ENCODE results near the gene DNPH1. TPM values are rescaled to one million over a fixed set of nuclear protein-coding genes. Genes with fewer than 3 reads are reported as not detected.

Gene DNPH1
- total RNA-seq, 1 donor from 2014 or later, result 23.2 TPM

- no peak for DNase-seq (ENCODE audit: low spot score)
- intact Hi-C loops (cut with DNase I), result no loop called here
Measured at GRCh38 chr6:43189776-43190304, 39.4 kb downstream of the DNPH1 start.

GRCh38 chr6:43188426-43188825, 40.9 kb downstream of the DNPH1 start:
- DNase-seq (ENCODE audit: low spot score), result no peak
- intact Hi-C loops (cut with DNase I), result no loop called here

- intact Hi-C loops (cut with DNase I), result no loop called here
- no peak for DNase-seq (ENCODE audit: low spot score)
Measured at GRCh38 chr6:43187821-43188220, 41.5 kb downstream of the DNPH1 start.

GRCh38 chr6:43186706-43187105, 42.6 kb downstream of the DNPH1 start:
- intact Hi-C loops (cut with DNase I), result no loop called here
- no peak for DNase-seq (ENCODE audit: low spot score)

DNA sequence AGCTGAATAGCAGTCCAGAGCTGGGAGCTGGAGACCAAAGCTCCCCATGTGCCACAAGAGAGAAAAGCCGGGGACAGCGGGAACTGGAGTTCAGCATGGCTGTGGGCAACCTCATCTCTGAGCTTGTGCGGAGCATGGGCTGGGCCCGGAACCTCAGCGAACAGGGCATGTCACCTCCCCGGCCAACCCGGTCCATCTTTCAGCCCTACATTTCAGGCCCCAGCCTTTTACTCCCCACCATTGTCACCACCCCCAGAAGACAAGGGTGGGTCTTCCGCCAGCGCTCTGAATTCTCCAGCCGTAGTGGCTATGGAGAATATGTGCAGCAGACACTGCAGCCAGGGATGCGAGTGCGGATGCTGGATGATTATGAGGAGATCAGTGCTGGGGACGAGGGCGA, 43.3 kb downstream of the DNPH1 start:
- intact Hi-C loops (cut with DNase I), result no loop called here
- no peak for DNase-seq (ENCODE audit: low spot score)

- intact Hi-C loops (cut with DNase I), result no loop called here
- no peak for DNase-seq (ENCODE audit: low spot score)
Measured at GRCh38 chr6:43185391-43185985, 43.8 kb downstream of the DNPH1 start.

GRCh38 chr6:43184268-43184985, 44.9 kb downstream of the DNPH1 start:
- DNase-seq (ENCODE audit: low spot score), result no peak
- intact Hi-C loops (cut with DNase I), result loop anchor here (5.0 kb wide), 1 partner anchor 63 kb away; no protein-coding TSS in a partner anchor

DNA sequence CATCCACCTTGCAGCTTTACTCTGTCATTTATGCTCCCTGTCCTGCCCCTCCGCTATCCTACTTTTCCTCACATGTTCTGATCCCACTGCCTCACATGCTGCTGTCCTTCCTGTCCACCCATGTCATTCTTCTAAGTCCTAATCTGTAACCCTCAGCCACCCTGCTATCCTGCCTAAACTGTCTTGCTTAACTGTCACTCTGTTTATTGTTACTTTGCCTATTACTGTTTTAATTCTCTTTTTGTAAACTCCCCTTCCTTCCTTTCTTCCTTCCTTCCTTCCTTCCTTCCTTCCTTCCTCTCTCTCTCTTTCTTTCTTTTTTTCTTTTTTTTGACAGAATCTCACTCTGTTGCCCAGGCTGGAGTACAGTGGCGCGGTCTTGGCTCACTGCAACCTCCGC, 45.8 kb downstream of the DNPH1 start:
- intact Hi-C loops (cut with DNase I), result loop anchor here (5.0 kb wide), 1 partner anchor 64 kb away; no protein-coding TSS in a partner anchor
- no peak for DNase-seq (ENCODE audit: low spot score)

DNA sequence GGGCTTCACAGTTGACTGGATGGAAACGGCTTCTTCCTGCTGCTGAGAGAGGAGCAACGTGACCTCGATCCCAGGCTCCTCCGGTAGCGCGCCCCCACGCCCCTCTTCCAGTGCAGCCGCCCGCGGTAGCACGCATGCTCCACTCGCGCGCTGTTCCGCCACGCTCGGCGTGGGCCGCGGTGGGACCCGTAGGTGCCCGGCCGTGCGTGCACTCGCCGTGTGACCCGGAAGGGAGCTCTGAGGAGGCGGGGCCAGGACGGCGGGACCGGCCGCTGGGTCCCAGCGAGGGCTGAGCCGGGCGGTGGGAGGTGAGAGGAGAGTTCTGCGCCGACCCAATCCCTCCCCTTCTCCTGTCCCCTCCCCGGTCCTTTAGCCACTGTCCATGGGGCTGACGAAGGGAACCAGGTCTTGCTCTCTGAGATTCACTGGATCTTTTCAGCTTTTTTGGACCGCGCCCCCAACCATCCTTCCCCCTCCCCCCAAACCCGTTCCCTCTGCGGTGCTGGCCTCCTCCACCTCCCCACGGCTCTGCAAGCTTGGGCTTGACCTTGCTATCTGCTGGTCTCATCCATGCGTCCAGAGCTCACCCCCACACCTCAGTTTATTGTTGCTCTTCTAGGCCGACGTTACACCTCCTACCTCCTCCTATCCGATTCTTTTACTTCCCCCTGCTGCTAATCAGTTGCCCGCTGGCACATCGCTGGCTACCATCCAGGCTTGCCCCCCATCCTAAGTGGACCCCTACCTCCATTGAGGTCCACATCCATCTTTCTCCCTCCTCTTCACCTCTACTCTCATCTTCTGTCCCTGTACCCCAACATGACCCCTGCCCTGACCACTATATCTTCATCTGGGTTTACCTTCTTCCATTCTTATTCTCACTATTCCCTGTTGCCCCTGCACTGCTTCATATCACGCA, 47.1 kb downstream of the DNPH1 start, which contains the start of gene CUL9:
Gene CUL9 (plus strand): TSS at position 255 of the 919 bp plus-strand sequence. CDS start 2,115 bp downstream, outside the sequence.
- peak; percentile 95 for DNase-seq (ENCODE audit: low spot score)
- intact Hi-C loops (cut with DNase I), result loop anchor here (5.0 kb wide), 1 partner anchor 65 kb away; no protein-coding TSS in a partner anchor

- DNase-seq (ENCODE audit: low spot score), result no peak
Measured at GRCh38 chr6:43181621-43181941, 47.7 kb downstream of the DNPH1 start.

DNA sequence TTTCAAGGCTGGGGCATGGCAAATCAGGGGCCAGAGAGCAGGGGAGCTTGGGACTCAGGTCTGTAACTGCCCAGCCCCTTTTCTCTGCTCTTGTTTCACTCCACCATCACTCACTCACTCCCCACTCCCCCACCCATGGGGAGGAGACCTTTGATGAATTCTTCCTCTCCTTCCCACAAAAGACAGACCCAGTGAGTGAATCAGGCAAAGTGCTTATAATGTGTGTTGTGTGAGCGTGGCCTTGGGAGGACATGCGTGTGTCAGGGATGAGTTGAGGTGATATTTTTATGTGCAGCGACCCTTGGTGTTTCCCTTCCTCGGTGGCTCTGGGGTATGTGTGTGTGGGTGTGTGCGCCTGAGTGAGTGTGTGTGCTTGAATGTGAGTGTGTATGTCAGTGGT, 48.3 kb downstream of the DNPH1 start:
- no peak for DNase-seq (ENCODE audit: low spot score)
- intact Hi-C loops (cut with DNase I), result loop anchor here (5.0 kb wide), 1 partner anchor 66 kb away; no protein-coding TSS in a partner anchor

More at GRCh38 chr6:43181621-43181941, 47.7 kb downstream of the DNPH1 start:
- intact Hi-C loops (cut with DNase I), result loop anchor here (5.0 kb wide), 1 partner anchor 66 kb away; no protein-coding TSS in a partner anchor

DNA sequence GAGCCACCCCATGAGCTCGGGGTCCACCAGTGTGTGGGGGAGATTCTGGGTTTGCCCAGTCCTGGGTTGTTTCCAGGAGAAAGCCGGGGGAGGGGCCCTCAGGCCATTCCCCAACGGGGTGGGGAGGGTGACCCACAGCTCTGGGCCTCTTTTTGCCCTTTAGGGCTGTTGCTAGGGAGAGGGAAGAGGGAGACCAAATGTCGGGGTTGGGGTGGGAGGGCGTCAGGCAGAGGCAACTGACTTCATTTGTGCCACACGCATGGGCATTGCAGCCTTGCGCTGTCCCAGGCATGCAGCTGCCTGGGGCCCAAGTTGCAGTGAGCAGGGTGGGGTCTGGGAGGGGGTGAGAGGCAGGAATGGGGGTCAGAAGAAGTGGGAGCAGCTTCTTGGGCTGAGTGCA, 49.2 kb downstream of the DNPH1 start:
- no peak for DNase-seq (ENCODE audit: low spot score)
- intact Hi-C loops (cut with DNase I), result loop anchor here (5.0 kb wide), 1 partner anchor 67 kb away; no protein-coding TSS in a partner anchor

DNA sequence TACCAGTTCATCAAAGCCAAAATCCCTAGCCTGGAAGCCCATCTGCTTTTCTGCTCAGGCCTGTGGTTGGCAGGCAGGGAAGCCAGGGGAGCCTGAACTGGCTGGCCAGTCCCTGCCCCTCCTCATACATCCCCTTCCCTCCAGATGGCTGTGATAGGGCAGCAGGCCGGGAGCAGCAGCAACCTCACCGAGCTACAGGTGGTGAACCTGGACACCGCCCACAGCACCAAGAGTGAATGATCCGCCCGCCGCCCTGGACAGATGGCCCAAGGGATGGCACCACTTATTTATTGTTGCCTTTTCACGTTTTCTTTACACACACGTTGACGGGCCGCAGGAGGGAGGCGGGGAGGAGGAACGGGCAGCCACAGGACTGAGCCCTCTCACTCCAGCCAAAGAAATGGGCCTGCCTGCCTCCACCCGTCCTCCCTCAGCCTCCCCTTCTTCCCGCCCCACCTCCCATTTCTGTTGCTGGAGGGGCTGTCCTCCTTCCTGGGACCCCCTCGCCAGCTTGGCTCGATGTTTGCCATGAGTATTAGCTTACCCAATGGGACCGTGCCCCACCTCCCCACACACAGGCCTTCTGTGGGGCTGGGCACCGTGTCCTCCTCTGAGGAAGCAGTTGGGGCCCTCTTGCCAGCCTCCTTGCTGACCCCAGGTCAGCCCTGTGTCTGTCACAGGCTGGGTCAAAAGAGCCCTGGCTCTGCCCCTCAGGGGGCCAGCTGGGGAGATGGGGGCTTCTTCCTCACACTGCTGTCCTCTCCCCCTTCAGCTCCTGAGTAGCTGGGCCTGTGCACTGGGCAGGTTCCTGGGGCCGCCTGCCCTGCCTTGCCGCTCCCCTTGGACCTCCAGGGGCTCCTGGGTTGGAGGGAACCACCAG, 50.1 kb downstream of the DNPH1 start:
- intact Hi-C loops (cut with DNase I), result no loop called here
- DNase-seq (ENCODE audit: low spot score), result no peak

- intact Hi-C loops (cut with DNase I), result no loop called here
- no peak for DNase-seq (ENCODE audit: low spot score)
Measured at GRCh38 chr6:43178150-43178549, 51.1 kb downstream of the DNPH1 start.

DNA sequence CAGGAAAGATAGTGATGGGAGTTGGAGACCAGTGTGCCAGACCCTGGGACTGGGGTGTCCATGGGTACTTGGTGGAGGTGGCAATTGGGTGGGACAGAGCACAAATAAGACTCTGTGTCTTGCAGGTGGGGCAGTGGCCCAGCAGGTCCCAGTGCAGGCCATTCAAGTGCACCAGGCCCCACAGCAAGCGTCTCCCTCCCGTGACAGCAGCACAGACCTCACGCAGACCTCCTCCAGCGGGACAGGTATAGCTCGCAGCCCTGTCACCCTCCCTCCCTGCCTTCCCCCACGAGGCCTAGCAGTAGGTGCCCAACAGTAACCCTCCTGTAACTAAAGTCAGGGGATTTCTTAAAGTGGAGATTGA, 52.9 kb downstream of the DNPH1 start:
- intact Hi-C loops (cut with DNase I), result no loop called here
- no peak for DNase-seq (ENCODE audit: low spot score)

DNA sequence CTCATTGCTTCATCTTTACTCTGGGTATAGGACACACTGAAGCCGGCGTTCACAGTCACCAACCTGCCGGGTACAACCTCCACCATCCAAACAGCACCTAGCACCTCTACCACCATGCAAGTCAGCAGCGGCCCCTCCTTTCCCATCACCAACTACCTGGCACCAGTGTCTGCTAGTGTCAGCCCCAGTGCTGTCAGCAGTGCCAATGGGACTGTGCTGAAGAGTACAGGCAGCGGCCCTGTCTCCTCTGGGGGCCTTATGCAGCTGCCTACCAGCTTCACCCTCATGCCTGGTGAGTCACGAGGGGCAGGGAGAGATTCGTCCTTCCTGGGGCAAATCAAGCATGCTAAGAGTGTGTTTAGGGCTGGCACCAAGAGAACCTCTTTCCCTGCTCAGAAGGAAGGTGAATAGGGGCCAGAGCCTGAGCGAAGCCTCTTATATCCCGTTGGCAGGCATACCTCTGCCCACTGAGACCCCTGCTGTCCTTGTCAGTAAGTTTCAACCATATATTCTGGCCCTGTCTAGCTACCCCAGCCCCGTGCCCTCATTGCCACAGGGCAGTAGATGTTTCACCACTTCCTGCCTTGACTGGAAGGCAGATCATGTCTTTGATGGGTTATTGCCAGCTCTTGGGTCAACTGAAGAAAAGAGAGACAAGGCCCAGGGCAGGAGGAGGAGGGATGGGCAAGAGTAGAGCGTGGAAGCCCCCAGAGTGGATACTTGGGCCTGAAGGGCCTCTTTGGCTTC, 53.4 kb downstream of the DNPH1 start:
- intact Hi-C loops (cut with DNase I), result no loop called here
- no peak for DNase-seq (ENCODE audit: low spot score)
